Stimulated activated CD4-positive, alpha-beta T cell treated with anti-CD3 and anti-CD28 coated beads, Interleukin-12 subunit alpha, Interleukin-12 subunit beta, amount 100 ng/mL, for 4 hours (primary cell): ENCODE measurements around the gene MRPS12.
"Not testable (repeated sequence)": the region's sequence is repeated elsewhere in the genome, so short reads cannot be mapped to it uniquely, and the experiment has no call there.

Experiments
- DNase-seq: peaks from one replicate; pipeline ENCODE4 v3.0.0-alpha.2; 2020

Gene MRPS12

DNA sequence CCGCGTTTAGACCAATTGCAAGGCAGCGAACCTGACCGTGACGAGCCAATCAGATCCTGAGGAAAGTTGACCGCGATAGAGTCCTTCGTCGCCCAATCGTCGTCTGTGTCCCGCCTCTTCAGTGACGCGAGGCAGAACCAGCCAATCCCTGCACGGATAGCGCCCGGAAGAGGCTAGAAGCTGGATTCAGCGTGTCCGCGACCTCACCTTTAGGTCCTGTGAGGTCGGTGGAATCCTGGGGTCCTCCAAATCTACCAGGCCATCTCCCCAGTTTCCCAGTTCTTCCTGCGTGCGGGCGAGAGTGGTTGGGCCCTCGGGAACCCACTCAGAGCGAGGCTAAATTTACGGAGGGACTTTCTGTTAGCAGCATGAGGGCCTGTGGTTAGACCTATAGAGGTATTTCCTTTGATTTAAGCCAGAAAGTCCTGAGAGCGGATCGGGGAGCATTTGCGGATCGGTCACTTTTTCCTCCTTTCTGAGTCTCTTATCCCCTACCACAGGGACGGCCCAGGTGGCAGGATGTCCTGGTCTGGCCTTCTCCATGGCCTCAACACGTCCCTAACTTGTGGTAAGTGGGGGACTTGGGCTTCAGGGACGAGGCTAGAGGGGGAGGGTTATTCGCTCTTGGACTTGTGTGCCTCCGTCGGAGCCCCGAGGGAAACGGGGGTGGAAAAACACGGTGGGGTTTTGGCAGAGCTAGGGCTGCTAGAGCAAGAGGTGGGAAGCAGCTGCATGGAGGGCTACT, at the start of gene MRPS12:
Gene MRPS12, plus strand, starts transcription at position 169 of the 745 bp plus-strand sequence. Its CDS starts 351 bp downstream, at position 520.
- DNase-seq = peak; percentile 96

DNA sequence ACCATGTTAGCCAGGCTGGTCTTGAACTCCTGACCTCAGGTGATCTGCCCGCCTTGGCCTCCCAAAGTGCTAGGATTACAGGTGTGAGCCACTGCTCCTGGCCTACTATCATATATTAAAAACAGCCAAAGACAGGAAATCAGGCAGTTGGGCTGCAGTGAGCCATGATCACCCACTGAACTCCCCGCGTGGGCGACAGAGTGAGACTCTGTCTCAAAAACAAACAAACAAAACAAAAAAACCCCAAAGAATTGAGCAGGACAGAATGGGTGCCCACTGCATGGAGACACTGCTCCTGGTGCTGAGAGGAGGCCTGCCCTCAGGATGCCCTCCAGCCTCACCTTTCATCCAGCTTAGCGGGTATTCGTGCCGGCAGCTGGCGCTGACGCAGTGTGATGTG, 47.5 kb upstream of the MRPS12 start:
- no peak for DNase-seq

DNA sequence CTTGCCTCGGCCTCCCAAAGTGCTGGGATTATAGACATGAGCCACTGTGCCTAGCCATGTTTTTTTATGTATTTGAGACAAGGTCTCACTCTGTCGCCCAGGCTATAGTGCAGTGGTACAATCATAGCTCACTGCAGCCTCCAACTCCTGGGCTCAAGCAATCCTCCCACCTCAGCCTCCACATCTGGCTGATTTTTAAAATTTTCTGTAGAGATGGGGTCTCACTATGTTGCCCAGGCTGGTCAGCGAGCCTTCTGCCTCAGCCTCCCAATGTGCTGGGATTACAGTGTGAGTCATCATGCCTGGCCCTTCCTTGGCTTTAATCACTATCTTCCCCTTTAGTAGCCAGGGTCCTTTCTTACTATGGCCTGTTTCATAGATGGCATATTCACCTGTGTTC, 46.1 kb upstream of the MRPS12 start:
- not testable (repeated sequence) for DNase-seq

DNA sequence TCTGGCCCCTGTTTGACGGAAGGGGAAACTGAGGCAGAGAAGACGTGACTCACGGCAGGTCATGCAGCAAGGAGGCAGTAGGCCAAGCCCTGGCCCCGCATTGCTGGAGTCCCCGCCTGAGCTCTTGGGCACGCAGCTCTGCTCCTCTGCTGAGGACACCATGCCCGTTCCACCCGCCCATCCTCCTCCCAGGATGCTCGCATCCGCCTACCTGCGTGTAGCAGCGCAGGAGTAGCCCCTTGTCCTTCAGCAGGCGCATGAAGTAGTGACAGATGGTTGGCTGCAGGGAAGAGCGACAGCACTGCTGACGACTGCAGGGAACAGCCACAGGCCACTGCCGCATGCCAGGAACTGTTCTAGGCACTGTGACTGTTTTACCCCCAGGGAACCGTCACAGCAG, 41.9 kb upstream of the MRPS12 start:
- no peak for DNase-seq

DNA sequence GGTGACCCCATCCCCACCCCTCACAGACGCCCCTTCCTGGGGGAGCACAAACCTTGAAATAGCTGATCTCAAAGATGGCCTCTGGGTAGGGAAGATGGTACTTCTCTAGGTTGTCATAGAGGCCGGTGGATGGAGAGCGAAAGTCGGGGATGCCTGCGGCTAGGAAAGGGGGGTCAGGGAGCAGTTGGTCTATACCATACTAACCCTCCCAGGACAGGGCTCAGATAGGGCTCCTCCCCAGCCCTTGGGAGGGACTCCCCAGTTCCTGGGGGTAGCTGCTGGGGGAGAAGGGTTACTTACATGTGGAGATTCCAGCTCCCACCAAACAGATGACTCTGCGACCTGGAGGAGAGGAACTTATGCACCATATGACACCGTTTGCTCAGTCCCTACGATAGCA, 40.9 kb upstream of the MRPS12 start:
- DNase-seq = no peak

DNA sequence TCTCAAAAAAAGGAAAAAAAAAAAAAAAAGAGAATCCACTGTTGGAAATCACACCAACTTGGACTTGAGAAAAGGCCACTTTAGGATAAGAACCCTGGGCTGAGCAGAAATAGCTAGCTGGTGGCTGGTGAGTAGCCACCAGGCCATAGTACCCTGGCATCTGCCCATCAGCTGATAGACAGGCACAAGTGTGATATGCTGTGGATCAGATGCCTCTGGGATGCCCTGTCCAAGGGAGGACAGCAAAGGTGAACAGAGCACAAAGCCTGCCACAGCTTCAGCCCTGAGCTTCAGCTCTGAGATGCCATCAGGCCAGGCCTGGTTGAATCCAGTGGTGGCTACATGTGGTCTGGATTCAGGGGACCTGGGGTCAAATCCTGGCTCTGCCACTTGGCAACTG, 40.1 kb upstream of the MRPS12 start:
- DNase-seq = no peak

DNA sequence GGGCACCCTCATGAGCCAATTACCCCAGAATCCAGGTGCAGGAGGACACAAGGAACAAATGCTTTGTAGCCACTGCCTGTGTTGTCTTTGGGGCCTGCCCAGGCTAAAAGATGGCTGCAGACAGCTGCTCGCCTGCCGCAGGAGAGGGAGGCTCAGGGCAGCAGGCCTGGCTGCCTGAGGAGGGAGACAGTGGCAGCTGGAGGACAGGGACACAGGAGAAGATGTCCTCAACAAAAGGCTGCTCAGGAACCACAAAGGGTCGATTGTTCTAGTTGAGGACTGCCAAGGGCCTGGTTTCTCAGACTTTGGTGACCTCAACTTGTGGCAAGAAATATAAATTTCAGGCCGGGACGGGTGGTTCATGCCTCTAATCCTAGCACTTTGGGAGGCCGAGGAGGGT, 39.0 kb upstream of the MRPS12 start:
- no peak for DNase-seq

DNA sequence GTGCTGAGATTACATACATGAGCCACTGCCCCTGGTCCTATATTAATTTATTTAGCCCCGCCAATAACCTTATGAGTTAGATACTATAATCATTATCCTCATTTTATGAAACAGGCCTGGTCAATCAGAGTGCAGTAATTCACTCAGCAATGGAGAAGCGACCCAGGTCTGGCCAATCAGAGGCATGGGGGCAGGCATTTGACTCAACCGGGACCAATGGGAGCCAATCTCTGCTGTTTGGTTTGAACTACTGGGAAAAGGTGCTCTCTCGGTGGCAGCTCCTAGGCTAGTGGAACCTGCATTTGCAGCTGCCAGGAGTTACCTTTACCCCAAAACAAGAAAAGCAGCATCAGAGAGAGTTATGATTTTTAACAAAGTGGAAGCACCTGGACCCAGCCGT, 37.9 kb upstream of the MRPS12 start:
- no peak for DNase-seq

DNA sequence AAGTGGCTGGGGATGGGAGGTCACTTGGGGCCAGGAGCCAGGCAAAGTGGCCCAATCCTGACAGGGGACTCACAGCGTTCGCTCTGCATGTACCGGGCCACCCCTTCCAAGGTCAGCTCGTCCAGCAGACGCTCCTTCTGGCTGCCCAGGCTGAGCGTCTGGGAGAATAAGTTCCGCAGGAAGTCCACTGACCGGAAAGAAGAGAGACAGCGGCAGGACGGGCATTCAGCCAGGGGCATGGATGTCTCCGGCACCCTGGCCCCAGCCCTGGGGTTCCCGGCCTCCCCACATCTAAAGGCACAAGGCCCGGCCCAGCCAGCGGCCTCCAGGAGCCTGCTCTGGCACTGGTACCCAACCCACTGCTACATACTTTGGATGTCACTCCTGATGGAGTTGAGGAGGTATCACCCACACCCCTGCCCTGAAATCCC, 37.4 kb upstream of the MRPS12 start:
- DNase-seq = no peak

DNA sequence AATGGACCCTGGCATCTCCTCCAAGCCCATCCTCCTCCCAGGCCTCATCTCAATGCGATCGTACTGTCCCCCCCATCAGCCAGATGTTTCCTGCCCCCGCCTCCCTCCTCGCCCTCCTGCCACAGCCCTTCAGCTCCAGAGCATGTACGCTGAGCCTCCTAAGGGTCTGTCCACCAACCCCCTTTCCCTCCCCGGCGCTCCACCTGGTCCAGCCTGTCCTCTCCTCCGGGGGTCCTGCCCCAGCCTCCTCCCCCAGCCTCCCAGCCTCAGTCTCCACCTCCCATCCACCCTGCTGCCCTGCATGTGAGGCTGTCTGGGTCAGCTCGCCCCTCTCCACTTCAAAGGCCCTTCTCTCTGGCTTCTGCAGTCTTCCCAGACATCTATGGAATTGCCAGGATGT, 35.8 kb upstream of the MRPS12 start:
- no peak for DNase-seq

DNA sequence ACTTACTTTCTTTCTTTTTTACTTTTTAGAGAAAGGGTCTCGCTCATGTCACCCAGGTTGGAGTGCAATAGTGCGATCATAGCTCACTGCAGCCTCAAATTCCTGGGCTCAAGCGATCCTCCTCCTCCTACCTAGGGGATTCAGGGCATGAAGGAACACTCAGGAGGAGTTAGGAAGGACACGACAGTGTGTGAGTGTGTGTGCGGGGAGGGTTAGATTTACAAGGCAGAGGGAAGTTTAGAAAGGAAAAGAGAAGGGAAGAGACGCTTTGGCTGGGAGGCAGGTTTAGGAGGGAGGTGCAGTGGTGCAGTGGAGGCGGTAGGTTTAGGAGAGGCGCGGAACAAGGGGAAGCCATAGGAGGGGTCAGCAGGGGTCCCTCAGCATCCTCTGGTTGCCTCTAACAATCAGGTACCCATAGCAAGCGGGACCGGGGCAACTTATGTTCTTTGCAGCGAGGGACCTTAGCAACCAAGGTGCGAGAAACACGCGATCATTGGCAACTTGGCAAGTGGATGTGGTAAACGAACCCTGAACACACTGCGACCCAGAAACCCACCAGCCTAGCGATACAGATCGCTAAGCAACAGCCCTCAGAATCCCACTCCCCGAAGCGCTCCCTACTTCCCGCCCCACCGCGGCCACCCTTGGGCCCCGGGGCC, 31.8 kb upstream of the MRPS12 start:
- DNase-seq = no peak

DNA sequence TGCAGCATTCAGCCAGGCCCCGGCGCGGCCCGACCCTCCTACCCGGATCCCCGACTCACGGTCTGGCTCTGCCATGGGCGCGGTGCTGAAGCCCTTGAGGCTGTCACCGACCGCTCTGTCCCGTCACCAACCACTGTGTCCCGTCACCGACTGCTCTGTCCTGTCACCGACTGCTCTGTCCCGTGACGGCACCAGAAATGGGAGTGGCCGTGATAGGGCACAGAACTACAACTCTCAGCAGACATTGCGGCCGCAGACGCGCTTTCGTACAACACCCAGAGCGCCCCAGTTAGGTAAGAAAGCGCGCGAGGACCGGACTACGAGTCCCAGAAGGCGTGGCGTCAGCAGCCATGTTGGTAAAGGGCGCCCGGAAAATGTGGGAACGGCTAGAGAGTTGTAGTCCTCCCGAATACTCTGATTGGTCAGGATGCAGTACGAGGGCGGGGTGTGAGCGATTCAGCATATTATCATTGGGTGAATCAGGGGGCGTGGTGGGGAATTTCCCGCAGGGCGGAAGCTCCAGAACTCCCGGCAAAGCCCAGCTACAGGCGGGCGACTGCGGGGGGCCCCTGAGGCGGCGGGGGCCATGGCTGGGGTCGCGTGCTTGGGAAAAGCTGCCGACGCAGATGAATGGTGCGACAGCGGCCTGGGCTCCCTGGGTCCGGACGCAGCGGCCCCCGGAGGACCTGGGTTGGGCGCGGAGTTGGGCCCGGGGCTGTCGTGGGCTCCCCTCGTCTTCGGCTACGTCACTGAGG, 31.1 kb upstream of the MRPS12 start, which contains the start of the genes NFKBIB and SIRT2:
Gene NFKBIB, plus strand, starts transcription at position 523 of the 755 bp plus-strand sequence. Its CDS starts 64 bp downstream, at position 587.
Gene SIRT2, minus strand, starts transcription at position 172 of the 755 bp plus-strand sequence. Its CDS starts 97 bp downstream, at position 75.
- peak; percentile 95 for DNase-seq

DNA sequence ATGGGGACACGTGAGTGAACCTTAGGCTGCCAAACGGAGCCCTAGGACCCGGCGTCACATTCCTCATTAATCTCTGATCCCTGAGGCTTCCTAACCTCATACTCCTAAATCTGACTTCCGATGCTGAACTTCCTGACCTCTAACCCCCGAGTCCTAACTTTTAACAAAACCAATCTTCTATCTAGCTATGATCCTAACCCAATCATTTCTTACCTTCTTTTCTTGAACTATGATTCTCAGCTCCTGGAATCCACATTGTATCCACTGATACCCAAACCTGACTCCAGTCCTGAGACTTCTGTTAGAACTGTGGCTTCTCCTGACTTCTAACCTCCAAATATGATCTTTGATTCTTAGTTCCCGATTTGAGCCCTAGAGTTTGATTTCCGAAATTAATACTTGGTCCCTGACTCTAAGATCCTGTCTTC, 30.5 kb upstream of the MRPS12 start:
- no peak for DNase-seq

DNA sequence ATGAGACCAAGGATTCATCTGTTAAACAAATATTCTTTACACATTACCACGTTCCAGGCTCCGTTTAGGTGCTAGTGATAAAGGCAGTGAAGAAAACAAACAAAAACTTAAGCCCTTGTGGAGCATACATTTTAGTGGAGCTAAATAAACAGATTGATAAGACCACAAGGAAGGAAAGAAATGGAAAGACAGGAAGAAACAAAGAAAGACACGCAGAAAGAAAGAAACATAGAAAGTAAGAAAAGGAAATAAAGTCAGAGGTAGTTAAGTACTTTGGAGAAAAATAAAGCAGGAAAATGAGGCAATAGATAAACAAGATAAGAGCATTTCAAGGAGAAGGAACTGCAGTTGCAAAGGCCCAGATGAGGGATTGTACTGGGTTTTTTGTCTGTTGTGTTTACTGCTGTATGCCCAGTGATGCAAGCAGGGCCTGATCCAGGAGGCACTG, 30.0 kb upstream of the MRPS12 start:
- no peak for DNase-seq

DNA sequence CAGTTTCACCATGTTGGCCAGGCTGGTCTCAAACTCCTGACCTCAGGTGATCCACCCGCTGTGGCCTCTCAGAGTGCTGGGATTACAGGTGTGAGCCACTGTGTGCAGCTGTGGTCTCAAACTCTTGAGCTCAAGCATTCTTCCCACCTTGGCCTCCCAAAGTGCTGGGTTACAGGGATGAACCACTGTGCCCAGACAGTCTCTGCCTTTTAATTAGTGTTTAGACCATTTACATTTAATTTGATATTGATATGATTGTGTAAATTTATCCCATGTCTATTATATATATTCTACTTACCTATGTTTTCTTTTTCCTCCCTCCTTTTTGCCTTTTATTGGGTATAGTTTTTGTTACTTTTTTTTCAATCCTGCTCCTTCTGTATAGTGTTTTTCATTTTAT, 29.1 kb upstream of the MRPS12 start:
- no peak for DNase-seq

DNA sequence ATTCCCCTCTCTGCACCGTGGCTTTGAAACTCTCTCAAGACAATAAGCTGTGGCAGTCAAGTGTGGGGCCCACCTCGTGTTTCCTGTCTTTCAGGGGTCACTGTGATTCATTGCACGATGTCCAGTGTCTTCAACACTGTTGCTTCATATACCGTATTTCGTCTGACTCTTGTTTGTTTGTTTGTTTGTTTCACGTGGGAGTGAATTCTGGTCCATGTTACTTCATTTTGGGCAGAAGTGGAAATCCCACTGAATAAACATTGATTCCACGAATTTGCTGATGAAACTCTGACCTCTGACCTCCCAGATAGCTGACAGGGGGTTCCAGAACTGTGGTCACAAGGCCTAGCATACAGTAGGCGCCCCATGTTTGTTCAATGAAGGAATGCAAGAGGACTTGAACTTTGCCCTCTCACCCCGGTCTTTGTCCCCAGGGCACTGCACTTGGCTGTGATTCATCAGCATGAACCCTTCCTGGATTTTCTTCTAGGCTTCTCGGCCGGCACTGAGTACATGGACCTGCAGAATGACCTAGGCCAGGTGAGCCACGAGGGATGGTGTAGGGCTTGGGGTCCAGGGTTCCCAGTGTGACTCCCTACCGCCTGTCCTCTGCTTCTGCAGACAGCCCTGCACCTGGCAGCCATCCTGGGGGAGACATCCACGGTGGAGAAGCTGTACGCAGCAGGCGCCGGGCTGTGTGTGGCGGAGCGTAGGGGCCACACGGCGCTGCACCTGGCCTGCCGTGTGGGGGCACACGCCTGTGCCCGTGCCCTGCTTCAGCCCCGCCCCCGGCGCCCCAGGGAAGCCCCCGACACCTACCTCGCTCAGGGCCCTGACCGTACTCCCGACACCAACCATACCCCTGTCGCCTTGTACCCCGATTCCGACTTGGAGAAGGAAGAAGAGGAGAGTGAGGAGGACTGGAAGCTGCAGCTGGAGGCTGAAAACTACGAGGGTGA, 25.9 kb upstream of the MRPS12 start:
- DNase-seq = no peak

DNA sequence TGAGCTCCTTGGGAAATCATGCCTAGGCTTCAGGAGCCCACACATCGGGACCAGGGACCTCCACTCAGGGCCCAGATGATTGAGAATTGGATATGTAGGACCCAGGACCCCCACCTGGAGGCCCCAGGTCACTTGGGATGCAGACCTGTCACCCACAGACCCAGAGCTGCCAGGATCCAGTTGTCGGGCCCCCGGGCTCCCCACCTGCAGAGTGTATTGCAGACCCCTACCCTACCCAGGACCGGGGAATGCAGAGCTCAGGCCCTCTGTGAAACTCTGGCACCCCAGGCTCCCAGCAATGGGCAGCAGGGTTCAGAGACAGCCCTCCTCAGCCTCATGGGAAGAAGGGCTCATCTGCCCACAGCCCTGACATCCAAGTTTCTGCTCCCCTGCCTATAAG, 25.1 kb upstream of the MRPS12 start:
- no peak for DNase-seq

DNA sequence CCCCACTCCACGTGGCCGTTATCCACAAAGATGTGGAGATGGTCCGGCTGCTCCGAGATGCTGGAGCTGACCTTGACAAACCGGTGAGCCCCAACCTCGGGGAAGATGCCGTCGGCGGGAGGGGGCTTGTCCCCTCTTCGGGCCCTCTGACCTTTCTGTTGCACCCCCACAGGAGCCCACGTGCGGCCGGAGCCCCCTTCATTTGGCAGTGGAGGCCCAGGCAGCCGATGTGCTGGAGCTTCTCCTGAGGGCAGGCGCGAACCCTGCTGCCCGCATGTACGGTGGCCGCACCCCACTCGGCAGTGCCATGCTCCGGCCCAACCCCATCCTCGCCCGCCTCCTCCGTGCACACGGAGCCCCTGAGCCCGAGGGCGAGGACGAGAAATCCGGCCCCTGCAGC, 23.5 kb upstream of the MRPS12 start:
- DNase-seq = no peak

DNA sequence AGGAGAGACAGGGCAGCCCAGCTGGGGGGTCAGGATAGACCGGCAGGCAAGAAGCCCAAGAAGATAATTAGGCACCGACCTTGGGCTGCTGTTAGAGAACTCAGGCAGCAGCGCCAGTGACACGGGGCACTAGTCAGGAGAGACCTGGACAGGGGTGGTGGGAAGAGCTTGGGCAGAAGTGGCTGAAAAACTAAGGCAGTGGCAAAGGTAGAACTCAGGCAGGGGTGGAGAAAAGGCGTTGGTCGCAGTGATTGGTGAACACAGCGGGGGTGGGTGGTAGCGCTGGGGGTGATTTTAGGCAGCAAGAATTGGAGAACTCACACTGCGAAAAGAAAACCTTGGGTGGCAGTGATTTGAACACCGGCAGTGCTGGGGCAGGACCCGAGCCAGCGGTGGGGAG, 23.1 kb upstream of the MRPS12 start:
- DNase-seq = no peak

DNA sequence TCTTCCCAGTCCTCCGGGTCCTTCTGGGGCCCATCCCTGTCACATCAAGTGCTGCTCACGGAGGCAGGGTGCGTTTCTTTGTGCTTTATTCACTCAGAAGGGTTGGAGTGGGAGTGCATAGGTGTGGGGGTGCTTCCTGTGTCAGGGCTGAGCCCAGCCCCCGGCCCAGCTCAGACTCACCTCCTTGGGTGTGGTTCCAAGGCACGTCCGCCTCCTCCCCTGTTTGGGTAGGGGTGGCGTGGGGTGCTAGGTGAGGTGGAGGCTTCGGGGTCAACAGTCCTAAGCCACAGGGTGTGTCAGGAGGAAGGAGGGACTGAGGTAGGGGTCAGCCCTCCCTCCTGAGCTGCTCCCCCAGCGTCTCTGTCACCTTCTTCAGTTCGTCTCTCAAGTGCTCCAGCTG, 21.8 kb upstream of the MRPS12 start:
- DNase-seq = no peak

DNA sequence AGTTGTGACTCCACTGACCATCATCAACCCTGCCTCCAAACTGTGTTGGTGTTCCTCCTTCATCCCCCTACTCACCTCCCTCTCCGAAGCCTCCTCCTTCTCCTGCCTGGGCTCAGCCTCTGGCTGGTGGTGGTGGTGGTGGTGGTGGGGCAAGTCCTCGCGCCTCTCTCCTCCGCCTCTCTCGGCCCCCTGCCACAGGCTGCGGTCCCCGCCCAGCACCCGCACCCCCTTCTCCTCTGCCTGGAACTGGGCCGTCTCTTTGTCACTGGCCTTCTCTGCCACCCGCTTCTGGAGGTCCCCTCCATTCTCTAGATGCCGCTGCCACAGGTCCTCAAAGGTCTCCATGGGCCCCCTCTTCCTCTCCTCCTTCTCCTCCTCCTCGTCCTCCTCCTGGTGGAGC, 20.3 kb upstream of the MRPS12 start:
- no peak for DNase-seq

DNA sequence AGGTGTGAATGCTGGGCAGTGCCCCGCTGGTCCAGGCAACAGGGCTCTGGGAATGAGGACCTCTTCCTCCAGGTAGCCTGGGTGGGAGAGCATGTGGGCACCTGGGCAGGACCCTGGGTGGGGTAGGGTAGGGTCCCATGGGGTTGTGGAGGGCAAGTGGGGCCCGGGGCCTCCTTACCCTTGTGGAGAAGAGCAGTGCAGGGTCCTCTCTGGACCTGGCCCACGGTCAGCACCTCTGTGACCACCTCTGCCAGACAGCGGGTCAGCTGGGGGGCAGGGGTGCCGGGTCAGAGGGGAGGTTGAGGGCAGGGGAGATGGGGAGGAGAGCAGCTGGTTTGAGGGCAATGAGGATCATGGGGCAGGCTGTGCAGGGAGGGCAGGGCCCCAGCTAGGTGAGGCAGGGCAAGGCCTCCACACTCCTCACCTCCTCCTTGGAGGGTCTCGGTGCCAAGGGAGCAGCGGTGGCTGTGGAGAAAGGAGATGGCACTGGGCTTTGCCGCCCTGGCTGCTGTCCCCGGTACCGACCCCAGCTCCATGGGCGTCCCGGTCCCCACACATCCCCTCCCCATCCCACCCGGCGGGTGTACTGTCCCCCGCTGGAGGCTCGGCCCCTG, 19.2 kb upstream of the MRPS12 start:
- no peak for DNase-seq
